Measurements from ENCODE around the gene SYNE2.

SYNE2 gene

GRCh38 chr14:63941023-63941422 is 88.2 kb downstream of the SYNE2 start:
- H3K27me3 Mint-ChIP-seq = no peaks in the 10 kb centered on the region
- no peak overlapping the region for H3K27ac Mint-ChIP-seq
- peaks cover 38% of the 10 kb centered on the region for H3K36me3 Mint-ChIP-seq
- H3K4me1 Mint-ChIP-seq = peaks cover 38% of the 10 kb centered on the region
- peak overlapping the region; percentile 47 for H3K4me3 Mint-ChIP-seq
- DNase-seq = no peak
- CTCF ChIA-PET = no interaction called here
- H3K9me3 Mint-ChIP-seq = no peaks in the 10 kb centered on the region

GRCh38 chr14:63949696-63950095 is 96.9 kb downstream of the SYNE2 start:
- Mint-ChIP-seq H3K4me1 (peaks cover 22% of the 10 kb centered on the region), H3K27ac (peak overlapping the region; percentile 33), H3K4me3 (no peak overlapping the region), H3K9me3 (no peaks in the 10 kb centered on the region), H3K36me3 (peaks cover 67% of the 10 kb centered on the region), H3K27me3 (no peaks in the 10 kb centered on the region)
- DNase-seq = no peak
- CTCF ChIA-PET = no interaction called here

- Mint-ChIP-seq H3K27ac (peak overlapping the region; percentile 46), H3K9me3 (no peaks in the 10 kb centered on the region), H3K36me3 (peaks cover 64% of the 10 kb centered on the region), H3K4me1 (peaks cover 22% of the 10 kb centered on the region), H3K27me3 (no peaks in the 10 kb centered on the region), H3K4me3 (no peak overlapping the region)
- DNase-seq = no peak
- CTCF ChIA-PET = no interaction called here
Measured at GRCh38 chr14:63951021-63951420, 98.2 kb downstream of the SYNE2 start.

GRCh38 chr14:63951429-63951828 is 98.6 kb downstream of the SYNE2 start:
- no peaks in the 10 kb centered on the region for H3K9me3 Mint-ChIP-seq
- no peak overlapping the region for H3K27ac Mint-ChIP-seq
- no peaks in the 10 kb centered on the region for H3K27me3 Mint-ChIP-seq
- no peak for DNase-seq
- no peak overlapping the region for H3K4me3 Mint-ChIP-seq
- CTCF ChIA-PET = no interaction called here
- peaks cover 22% of the 10 kb centered on the region for H3K4me1 Mint-ChIP-seq
- H3K36me3 Mint-ChIP-seq = peaks cover 62% of the 10 kb centered on the region

- Mint-ChIP-seq H3K27me3 (no peaks in the 10 kb centered on the region), H3K9me3 (no peaks in the 10 kb centered on the region), H3K4me1 (peaks cover 22% of the 10 kb centered on the region), H3K36me3 (peaks cover 64% of the 10 kb centered on the region), H3K27ac (no peak overlapping the region), H3K4me3 (no peak overlapping the region)
- no peak for DNase-seq
- CTCF ChIA-PET = no interaction called here
Measured at GRCh38 chr14:63952053-63952932, 99.5 kb downstream of the SYNE2 start.

- CTCF ChIA-PET = no interaction called here
- peaks cover 22% of the 10 kb centered on the region for H3K4me1 Mint-ChIP-seq
- no peak overlapping the region for H3K4me3 Mint-ChIP-seq
- H3K9me3 Mint-ChIP-seq = no peaks in the 10 kb centered on the region
- no peaks in the 10 kb centered on the region for H3K27me3 Mint-ChIP-seq
- H3K27ac Mint-ChIP-seq = peak overlapping the region; percentile 30
- no peak for DNase-seq
- peaks cover 63% of the 10 kb centered on the region for H3K36me3 Mint-ChIP-seq
Measured at GRCh38 chr14:63952933-63953437, 100.2 kb downstream of the SYNE2 start.

GRCh38 chr14:63956326-63956725 is 103.5 kb downstream of the SYNE2 start:
- Mint-ChIP-seq H3K4me3 (no peak overlapping the region), H3K36me3 (peaks cover 55% of the 10 kb centered on the region), H3K9me3 (no peaks in the 10 kb centered on the region), H3K4me1 (peaks cover 22% of the 10 kb centered on the region), H3K27ac (no peak overlapping the region), H3K27me3 (no peaks in the 10 kb centered on the region)
- DNase-seq = no peak
- CTCF ChIA-PET = interaction anchor here (0.6 kb wide), 2 partner anchors 46 to 134 kb away, joined by 3 read pairs; no protein-coding TSS in a partner anchor

GRCh38 chr14:63960926-63961567 is 108.2 kb downstream of the SYNE2 start:
- CTCF ChIA-PET = no interaction called here
- H3K4me3 Mint-ChIP-seq = no peak overlapping the region
- no peaks in the 10 kb centered on the region for H3K4me1 Mint-ChIP-seq
- peaks cover 43% of the 10 kb centered on the region for H3K36me3 Mint-ChIP-seq
- H3K9me3 Mint-ChIP-seq = no peaks in the 10 kb centered on the region
- H3K27me3 Mint-ChIP-seq = no peaks in the 10 kb centered on the region
- DNase-seq = no peak
- H3K27ac Mint-ChIP-seq = no peak overlapping the region

- Mint-ChIP-seq H3K4me1 (no peaks in the 10 kb centered on the region), H3K27me3 (no peaks in the 10 kb centered on the region), H3K27ac (no peak overlapping the region), H3K4me3 (no peak overlapping the region), H3K9me3 (no peaks in the 10 kb centered on the region), H3K36me3 (peaks cover 45% of the 10 kb centered on the region)
- CTCF ChIA-PET = no interaction called here
- DNase-seq = no peak
Measured at GRCh38 chr14:63962906-63963305, 110.1 kb downstream of the SYNE2 start.

GRCh38 chr14:63963439-63963838 is 110.6 kb downstream of the SYNE2 start:
- H3K27me3 Mint-ChIP-seq = no peaks in the 10 kb centered on the region
- CTCF ChIA-PET = no interaction called here

GRCh38 chr14:63964113-63964512 is 111.3 kb downstream of the SYNE2 start:
- H3K36me3 Mint-ChIP-seq = peaks cover 48% of the 10 kb centered on the region
- no peak overlapping the region for H3K4me3 Mint-ChIP-seq
- no peaks in the 10 kb centered on the region for H3K27me3 Mint-ChIP-seq

More at GRCh38 chr14:63963439-63963838, 110.6 kb downstream of the SYNE2 start:
- Mint-ChIP-seq H3K36me3 (peaks cover 49% of the 10 kb centered on the region), H3K4me3 (no peak overlapping the region), H3K4me1 (no peaks in the 10 kb centered on the region), H3K9me3 (no peaks in the 10 kb centered on the region), H3K27ac (no peak overlapping the region)
- no peak for DNase-seq

GRCh38 chr14:63966407-63966806 is 113.6 kb downstream of the SYNE2 start:
- peaks cover 47% of the 10 kb centered on the region for H3K36me3 Mint-ChIP-seq
- no peaks in the 10 kb centered on the region for H3K4me1 Mint-ChIP-seq
- no peak for DNase-seq
- no peaks in the 10 kb centered on the region for H3K9me3 Mint-ChIP-seq
- H3K27me3 Mint-ChIP-seq = no peaks in the 10 kb centered on the region
- CTCF ChIA-PET = interaction anchor here (0.6 kb wide), 1 partner anchor 223 kb away, joined by 3 read pairs; no protein-coding TSS in a partner anchor
- no peak overlapping the region for H3K4me3 Mint-ChIP-seq
- no peak overlapping the region for H3K27ac Mint-ChIP-seq

More at GRCh38 chr14:63964113-63964512, 111.3 kb downstream of the SYNE2 start:
- Mint-ChIP-seq H3K27ac (peak overlapping the region; percentile 17), H3K4me1 (no peaks in the 10 kb centered on the region), H3K9me3 (no peaks in the 10 kb centered on the region)
- DNase-seq = no peak
- CTCF ChIA-PET = no interaction called here

GRCh38 chr14:63972323-63972932 is 119.6 kb downstream of the SYNE2 start:
- H3K4me3 Mint-ChIP-seq = no peak overlapping the region
- DNase-seq = no peak
- CTCF ChIA-PET = interaction anchor here (1.2 to 1.6 kb wide), 2 partner anchors 26 to 331 kb away, joined by 3 read pairs; no protein-coding TSS in a partner anchor

GRCh38 chr14:63974176-63974575 is 121.4 kb downstream of the SYNE2 start:
- Mint-ChIP-seq H3K27ac (no peak overlapping the region), H3K4me1 (no peaks in the 10 kb centered on the region), H3K9me3 (no peaks in the 10 kb centered on the region), H3K27me3 (no peaks in the 10 kb centered on the region), H3K4me3 (no peak overlapping the region), H3K36me3 (peaks cover 57% of the 10 kb centered on the region)
- CTCF ChIA-PET = interaction anchor here (0.6 kb wide), 1 partner anchor 64 kb away, joined by 3 read pairs; no protein-coding TSS in a partner anchor
- DNase-seq = no peak

More at GRCh38 chr14:63972323-63972932, 119.6 kb downstream of the SYNE2 start:
- Mint-ChIP-seq H3K27me3 (no peaks in the 10 kb centered on the region), H3K4me1 (no peaks in the 10 kb centered on the region), H3K27ac (no peak overlapping the region), H3K9me3 (no peaks in the 10 kb centered on the region), H3K36me3 (peaks cover 54% of the 10 kb centered on the region)

Measured in activated naive CD4-positive, alpha-beta T cell treated with anti-CD3 and anti-CD28 coated beads, Interleukin-2, amount 10 ng/mL, durations not matched to agents 7 days and 5 days (primary cell).